Measurements from ENCODE around the gene GPNMB.
"Not testable (repeated sequence)": the region's sequence is repeated elsewhere in the genome, so short reads cannot be mapped to it uniquely, and the experiment has no call there.

GPNMB gene

DNA sequence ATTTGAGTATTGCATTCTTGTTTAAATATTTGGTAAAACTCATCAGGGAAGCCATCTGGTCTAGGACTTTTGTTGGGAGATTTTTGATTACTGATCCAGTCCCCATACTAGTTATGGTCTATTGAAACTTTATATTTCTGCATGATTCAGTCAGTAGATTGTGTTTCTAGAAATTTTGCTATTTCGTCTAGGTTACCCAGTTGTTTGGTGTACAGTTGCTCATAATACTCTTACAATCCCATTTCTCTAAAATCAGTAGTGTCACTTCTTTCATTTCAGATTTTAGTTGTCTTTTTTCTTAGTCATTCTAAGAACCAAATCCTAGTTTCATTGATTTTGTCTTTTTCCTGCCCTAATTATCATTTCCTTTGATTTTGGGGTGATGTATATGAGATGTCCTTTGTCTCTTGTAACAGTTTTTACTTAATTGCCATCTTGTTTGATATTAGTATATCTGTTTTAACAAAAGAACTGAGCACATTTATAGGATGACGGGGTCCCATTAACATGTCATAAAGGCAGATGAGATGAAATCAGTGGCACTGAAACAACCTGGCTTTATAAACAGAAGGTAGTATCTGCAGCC, 60.5 kb downstream of the GPNMB start:
- no peak for DNase-seq

DNA sequence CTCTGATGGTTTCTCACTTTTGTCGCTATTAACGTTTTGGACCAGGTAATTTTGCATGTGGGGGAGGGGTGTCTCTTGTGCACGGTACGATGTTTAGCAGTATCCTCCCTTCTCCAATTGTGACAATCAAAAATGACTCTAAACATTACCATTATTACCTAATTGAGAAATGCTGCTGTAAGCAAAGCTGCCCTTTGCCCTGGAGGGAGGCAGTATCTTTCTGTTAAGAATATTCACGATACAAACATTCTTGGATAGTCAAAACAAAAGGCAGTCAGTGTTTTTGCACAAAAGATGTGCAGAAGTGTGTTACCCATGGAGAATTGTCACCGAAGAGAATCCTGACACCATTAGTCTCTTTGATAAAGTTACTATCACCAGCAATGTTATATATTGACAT, 62.2 kb downstream of the GPNMB start:
- no peak for DNase-seq

DNA sequence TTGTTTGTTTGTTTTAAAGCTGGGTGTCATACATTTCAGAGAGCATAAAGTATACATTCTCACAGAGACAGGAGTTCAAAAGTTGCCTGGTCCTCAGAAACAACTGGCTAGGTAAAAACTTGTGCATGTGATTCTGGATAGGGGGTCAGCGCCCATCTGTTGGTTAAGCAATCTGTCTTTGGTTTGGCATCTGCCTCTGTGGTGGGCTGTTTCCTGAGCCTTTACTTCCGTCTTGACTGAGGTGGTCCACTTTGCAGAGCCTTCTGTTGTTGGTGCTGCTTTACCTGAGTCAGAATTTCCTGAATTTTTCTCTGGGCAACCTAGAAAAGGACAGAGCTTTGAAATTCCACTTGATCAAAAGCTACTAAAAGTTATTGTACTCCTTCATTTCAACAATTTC, 65.6 kb downstream of the GPNMB start:
- DNase-seq: not testable (repeated sequence)

DNA sequence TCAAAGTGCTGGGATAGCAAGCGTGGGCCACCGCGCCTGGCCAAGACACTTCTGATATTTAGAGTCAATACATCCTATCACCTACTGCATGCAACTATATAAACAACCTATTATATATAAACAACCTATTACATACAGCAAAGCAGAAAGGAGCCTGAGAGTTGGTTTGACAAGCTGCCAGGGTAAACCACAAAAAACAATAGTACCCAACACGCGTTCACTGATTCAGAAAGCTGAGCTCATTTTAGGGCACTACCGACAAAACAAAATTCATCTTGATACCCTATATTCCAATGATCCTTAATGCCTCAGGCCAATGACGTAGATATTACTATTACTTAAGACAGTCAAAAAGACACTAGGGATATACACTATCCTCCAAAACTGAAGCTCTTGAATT, 68.8 kb downstream of the GPNMB start:
- DNase-seq: no peak

All from suppressor macrophage treated with lipopolysaccharide for 1 hour (primary cell).